ENCODE results near the gene GDPGP1. TPM values are rescaled to one million over a fixed set of nuclear protein-coding genes. Genes with fewer than 3 reads are reported as not detected.

The GDPGP1 gene
- total and polyA plus RNA-seq, 2 donors from 2014 or later, result 4.8 to 15.3 TPM

DNA sequence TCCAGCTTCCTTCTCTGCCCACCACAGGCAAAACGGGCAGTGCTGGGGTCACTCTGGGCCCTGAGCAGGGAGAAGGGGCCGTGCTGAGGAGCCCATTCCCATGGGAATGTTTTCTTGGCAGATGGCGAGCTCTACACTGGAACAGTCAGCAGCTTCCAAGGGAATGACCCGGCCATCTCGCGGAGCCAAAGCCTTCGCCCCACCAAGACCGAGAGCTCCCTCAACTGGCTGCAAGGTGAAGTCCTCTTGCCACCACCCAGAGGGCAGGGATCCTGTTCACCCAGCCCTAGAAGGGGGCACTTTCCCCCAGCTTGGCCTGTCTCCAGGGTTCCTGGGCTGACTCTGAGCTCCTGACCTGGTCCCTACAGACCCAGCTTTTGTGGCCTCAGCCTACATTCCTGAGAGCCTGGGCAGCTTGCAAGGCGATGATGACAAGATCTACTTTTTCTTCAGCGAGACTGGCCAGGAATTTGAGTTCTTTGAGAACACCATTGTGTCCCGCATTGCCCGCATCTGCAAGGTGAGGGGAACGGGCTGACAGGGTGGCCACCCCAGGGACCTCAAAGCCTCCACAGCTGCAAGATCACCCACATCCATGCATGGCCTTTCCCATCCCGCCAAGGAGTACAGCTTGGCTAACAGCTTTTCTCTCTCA lies 12.6 kb upstream of the GDPGP1 start:
- Histone ChIP-seq H3K27ac (ENCODE audit: low read depth in 2 of 2, low read length in 2 of 2) (peak overlapping the region in 1 of 2 donors; percentile 41), H3K36me3 (ENCODE audit: control insufficient read depth in 2 of 3, insufficient read depth in 3 of 3, low read length in 3 of 3) (peaks cover 8 to 21% (median 21%) of the 10 kb centered on the region in 3 donors), H3K9me3 (ENCODE audit: control insufficient read depth in 2 of 3, insufficient read depth in 1 of 3, low read length in 3 of 3) (no peaks in the 10 kb centered on the region), H3K27me3 (ENCODE audit: control insufficient read depth, insufficient read depth, low read length) (no peaks in the 10 kb centered on the region), H3K4me3 (ENCODE audit: low read length in 3 of 3) (no peak overlapping the region), H3K4me1 (ENCODE audit: control insufficient read depth in 2 of 3, insufficient read depth in 2 of 3, low read depth in 1 of 3, low read length in 3 of 3) (peaks cover 0 to 6% (median 5%) of the 10 kb centered on the region in 3 donors), H3K9ac (ENCODE audit: low read length in 3 of 3) (no peak overlapping the region)
- FAIRE-seq (no peak), DNase-seq (peak; percentile 68 to 92 (median 75))
- TF ChIP-seq, protein P1, sequence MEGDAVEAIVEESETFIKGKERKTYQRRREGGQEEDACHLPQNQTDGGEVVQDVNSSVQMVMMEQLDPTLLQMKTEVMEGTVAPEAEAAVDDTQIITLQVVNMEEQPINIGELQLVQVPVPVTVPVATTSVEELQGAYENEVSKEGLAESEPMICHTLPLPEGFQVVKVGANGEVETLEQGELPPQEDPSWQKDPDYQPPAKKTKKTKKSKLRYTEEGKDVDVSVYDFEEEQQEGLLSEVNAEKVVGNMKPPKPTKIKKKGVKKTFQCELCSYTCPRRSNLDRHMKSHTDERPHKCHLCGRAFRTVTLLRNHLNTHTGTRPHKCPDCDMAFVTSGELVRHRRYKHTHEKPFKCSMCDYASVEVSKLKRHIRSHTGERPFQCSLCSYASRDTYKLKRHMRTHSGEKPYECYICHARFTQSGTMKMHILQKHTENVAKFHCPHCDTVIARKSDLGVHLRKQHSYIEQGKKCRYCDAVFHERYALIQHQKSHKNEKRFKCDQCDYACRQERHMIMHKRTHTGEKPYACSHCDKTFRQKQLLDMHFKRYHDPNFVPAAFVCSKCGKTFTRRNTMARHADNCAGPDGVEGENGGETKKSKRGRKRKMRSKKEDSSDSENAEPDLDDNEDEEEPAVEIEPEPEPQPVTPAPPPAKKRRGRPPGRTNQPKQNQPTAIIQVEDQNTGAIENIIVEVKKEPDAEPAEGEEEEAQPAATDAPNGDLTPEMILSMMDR (IDR thresholded peaks at IDR 0.05; ENCODE audit: borderline replicate concordance, extremely low read depth, insufficient read depth), result peak; percentile 80
- intact Hi-C loops (cut with DNase I), result no loop called here

DNA sequence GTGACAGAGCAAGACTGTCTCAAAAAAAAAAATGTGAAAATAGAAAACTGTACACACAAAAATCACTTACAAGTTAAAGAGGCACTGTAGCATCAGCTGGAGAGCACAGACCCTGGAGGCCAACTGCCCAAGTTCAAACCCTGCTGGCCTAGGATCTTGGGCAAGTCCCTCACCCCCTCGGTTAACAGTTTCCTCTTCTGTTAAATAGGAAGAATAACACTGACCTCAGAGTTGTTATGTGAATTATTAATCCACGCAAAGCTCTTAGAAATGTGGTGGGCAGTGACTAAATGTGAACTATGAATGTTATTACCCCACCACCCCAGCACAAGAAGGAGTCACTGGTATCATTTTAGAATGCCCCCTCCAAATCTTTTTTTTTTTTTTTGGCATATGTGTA lies 11.5 kb upstream of the GDPGP1 start:
- H3K27ac ChIP-seq (ENCODE audit: low read depth in 2 of 2, low read length in 2 of 2), result no peak overlapping the region
- H3K27me3 ChIP-seq (ENCODE audit: control insufficient read depth, insufficient read depth, low read length), result no peaks in the 10 kb centered on the region
- intact Hi-C loops (cut with DNase I), result no loop called here
- H3K9me3 ChIP-seq (ENCODE audit: control insufficient read depth in 2 of 3, insufficient read depth in 1 of 3, low read length in 3 of 3), result no peaks in the 10 kb centered on the region
- TF ChIP-seq, protein P1 (IDR thresholded peaks at IDR 0.05; ENCODE audit: borderline replicate concordance, extremely low read depth, insufficient read depth), result no peak
- H3K36me3 ChIP-seq (ENCODE audit: control insufficient read depth in 2 of 3, insufficient read depth in 3 of 3, low read length in 3 of 3), result peaks cover 8 to 22% (median 19%) of the 10 kb centered on the region in 3 donors
- H3K4me3 ChIP-seq (ENCODE audit: low read length in 3 of 3), result no peak overlapping the region
- H3K9ac ChIP-seq (ENCODE audit: low read length in 3 of 3), result no peak overlapping the region
- H3K4me1 ChIP-seq (ENCODE audit: control insufficient read depth in 2 of 3, insufficient read depth in 2 of 3, low read depth in 1 of 3, low read length in 3 of 3), result peaks cover 0 to 6% (median 5%) of the 10 kb centered on the region in 3 donors
- no peak for DNase-seq
- no peak for FAIRE-seq

DNA sequence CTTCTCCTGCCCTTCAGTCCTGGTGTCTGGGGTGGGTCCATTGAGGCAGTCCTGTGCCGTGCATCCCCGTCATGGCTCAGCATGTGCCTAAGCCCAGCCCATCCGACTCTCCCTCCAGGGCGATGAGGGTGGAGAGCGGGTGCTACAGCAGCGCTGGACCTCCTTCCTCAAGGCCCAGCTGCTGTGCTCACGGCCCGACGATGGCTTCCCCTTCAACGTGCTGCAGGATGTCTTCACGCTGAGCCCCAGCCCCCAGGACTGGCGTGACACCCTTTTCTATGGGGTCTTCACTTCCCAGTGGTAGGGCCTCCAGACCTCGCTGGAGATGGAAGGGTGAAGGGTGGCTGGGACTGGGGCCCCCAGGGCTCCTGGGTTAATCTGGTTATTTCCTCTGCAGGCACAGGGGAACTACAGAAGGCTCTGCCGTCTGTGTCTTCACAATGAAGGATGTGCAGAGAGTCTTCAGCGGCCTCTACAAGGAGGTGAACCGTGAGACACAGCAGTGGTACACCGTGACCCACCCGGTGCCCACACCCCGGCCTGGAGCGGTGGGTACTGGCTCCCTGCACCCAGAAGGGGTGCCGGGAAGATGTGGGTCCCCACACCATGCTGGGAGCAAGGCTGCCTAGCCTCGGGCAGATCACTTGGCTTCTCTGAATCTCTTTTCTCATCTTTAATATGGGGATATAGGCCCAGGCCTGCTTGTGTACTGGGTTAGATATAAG lies 10.4 kb upstream of the GDPGP1 start:
- Histone ChIP-seq H3K9ac (ENCODE audit: low read length in 3 of 3) (no peak overlapping the region), H3K27me3 (ENCODE audit: control insufficient read depth, insufficient read depth, low read length) (no peaks in the 10 kb centered on the region), H3K36me3 (ENCODE audit: control insufficient read depth in 2 of 3, insufficient read depth in 3 of 3, low read length in 3 of 3) (peaks cover 6 to 18% (median 17%) of the 10 kb centered on the region in 3 donors), H3K4me3 (ENCODE audit: low read length in 3 of 3) (no peak overlapping the region), H3K9me3 (ENCODE audit: control insufficient read depth in 2 of 3, insufficient read depth in 1 of 3, low read length in 3 of 3) (no peaks in the 10 kb centered on the region), H3K27ac (ENCODE audit: low read depth in 2 of 2, low read length in 2 of 2) (no peak overlapping the region), H3K4me1 (ENCODE audit: control insufficient read depth in 2 of 3, insufficient read depth in 2 of 3, low read depth in 1 of 3, low read length in 3 of 3) (peaks cover 0 to 6% (median 5%) of the 10 kb centered on the region in 3 donors)
- intact Hi-C loops (cut with DNase I), result no loop called here
- FAIRE-seq (no peak), DNase-seq (no peak)
- TF ChIP-seq, protein P1 (IDR thresholded peaks at IDR 0.05; ENCODE audit: borderline replicate concordance, extremely low read depth, insufficient read depth), result no peak
